HEK293 (cell line): ENCODE data around the gene SATL1.

ENCODE experiments used
- CTCF ChIA-PET: fragments of 350-600 bp; formaldehyde crosslinking; extraction: SDS; loops from one replicate; lab custom pipeline; 2021; ENCODE audit warnings: antibody characterized with exemption; lab: Yijun Ruan, JAX
- POLR2A ChIA-PET: fragments of 300-600 bp; formaldehyde crosslinking; extraction: SDS; loops from one replicate; lab custom pipeline; 2020; ENCODE audit warnings: antibody characterized with exemption, inconsistent platforms; lab: Yijun Ruan, JAX
- H3K27ac ChIP-seq: fragments of 200-500 bp; sonication (Bioruptor generic); 2 replicates; pipeline ENCODE4 v1.5.1; 2014; ENCODE audit warnings: low read depth, low read length, control low read depth, inconsistent platforms; ENCODE audit errors: extremely low read depth
- H3K36me3 ChIP-seq, 2 experiments: fragments of 200-500 bp in 1 of 2; sonication (Bioruptor generic) in 1 of 2; 1 replicate in 1 of 2; 2 replicates in 1 of 2; pipeline ENCODE4 v1.5.1; 2014 to 2017; ENCODE audit warnings: inconsistent platforms in 2 of 2, low read length in 2 of 2; ENCODE audit not compliant: control insufficient read depth in 2 of 2, insufficient read depth in 1 of 2
- H3K4me1 ChIP-seq: fragments of 200-500 bp; sonication (Bioruptor generic); 2 replicates; pipeline ENCODE4 v1.5.1; 2014; ENCODE audit warnings: mild to moderate bottlenecking, low read length, inconsistent platforms; ENCODE audit not compliant: control insufficient read depth, insufficient read depth
- H3K4me3 ChIP-seq: 2 replicates; pipeline ENCODE4 v1.5.1; 2011; ENCODE audit warnings: low read depth, mild to moderate bottlenecking, control low read depth, low read length, moderate library complexity
- H3K9me3 ChIP-seq: fragments of 200-500 bp; sonication (Bioruptor generic); 2 replicates; pipeline ENCODE4 v1.5.1; 2014; ENCODE audit warnings: low read depth, low read length, inconsistent platforms; ENCODE audit not compliant: control insufficient read depth, insufficient read depth
- AEBP2 ChIP-seq: fragments of 450-650 bp; formaldehyde crosslinking; IDR thresholded peaks from 2 replicates; pipeline ENCODE4 v1.5.1; 2016; ENCODE audit warnings: missing biosample characterization, missing genetic modification characterization, borderline replicate concordance
- BCL11B ChIP-seq: fragments of 450-650 bp; formaldehyde crosslinking; IDR thresholded peaks from 2 replicates; pipeline ENCODE4 v1.5.1; 2016; ENCODE audit warnings: low read depth, missing biosample characterization, missing genetic modification characterization
- BCL6B ChIP-seq: fragments of 450-650 bp; formaldehyde crosslinking; IDR thresholded peaks from 2 replicates; pipeline ENCODE4 v1.5.1; 2017; ENCODE audit warnings: missing biosample characterization, missing genetic modification characterization
- HOXD13 ChIP-seq: sonication (generic); formaldehyde crosslinking; IDR thresholded peaks from 2 replicates; pipeline ENCODE4 v1.8.0; 2022; ENCODE audit warnings: missing genetic modification reagents, borderline replicate concordance
- PATZ1 ChIP-seq: fragments of 450-650 bp; formaldehyde crosslinking; IDR thresholded peaks from 2 replicates; pipeline ENCODE4 v1.5.1; 2016; ENCODE audit warnings: missing biosample characterization, missing genetic modification characterization
- PRDM6 ChIP-seq: fragments of 450-650 bp; formaldehyde crosslinking; IDR thresholded peaks from 2 replicates; pipeline ENCODE4 v1.5.1; 2017; ENCODE audit warnings: missing biosample characterization, missing genetic modification characterization
- REST ChIP-seq: fragments of 450-650 bp; formaldehyde crosslinking; IDR thresholded peaks from 2 replicates; pipeline ENCODE4 v1.5.1; 2016; ENCODE audit warnings: missing biosample characterization, missing genetic modification characterization
- TCF7L2 ChIP-seq: IDR thresholded peaks from 2 replicates; pipeline ENCODE4 v1.6.1; 2011; ENCODE audit warnings: low read depth, mild to moderate bottlenecking, inconsistent platforms, low read length, moderate library complexity, borderline replicate concordance
- ZNF155 ChIP-seq: fragments of 450-650 bp; formaldehyde crosslinking; IDR thresholded peaks from 2 replicates; pipeline ENCODE4 v1.5.1; 2016; ENCODE audit warnings: missing biosample characterization, missing genetic modification characterization
- ZNF26 ChIP-seq: fragments of 450-650 bp; formaldehyde crosslinking; IDR thresholded peaks from 2 replicates; pipeline ENCODE4 v1.5.1; 2016; ENCODE audit warnings: missing biosample characterization, missing genetic modification characterization
- ZNF280C ChIP-seq: fragments of 450-650 bp; formaldehyde crosslinking; IDR thresholded peaks from 2 replicates; pipeline ENCODE4 v1.5.1; 2016; ENCODE audit warnings: missing biosample characterization, missing genetic modification characterization
- ZNF362 ChIP-seq: fragments of 450-650 bp; formaldehyde crosslinking; IDR thresholded peaks from 2 replicates; pipeline ENCODE4 v1.5.1; 2016; ENCODE audit warnings: missing biosample characterization, missing genetic modification characterization
- ZNF391 ChIP-seq: fragments of 450-650 bp; formaldehyde crosslinking; IDR thresholded peaks from 2 replicates; pipeline ENCODE4 v1.5.1; 2016; ENCODE audit warnings: low read depth, missing biosample characterization, missing genetic modification characterization, borderline replicate concordance
- ZNF404 ChIP-seq: fragments of 450-650 bp; formaldehyde crosslinking; IDR thresholded peaks from 2 replicates; pipeline ENCODE4 v1.5.1; 2017; ENCODE audit warnings: missing biosample characterization, missing genetic modification characterization
- ZNF488 ChIP-seq: fragments of 450-650 bp; formaldehyde crosslinking; IDR thresholded peaks from 2 replicates; pipeline ENCODE4 v1.5.1; 2016; ENCODE audit warnings: missing biosample characterization, missing genetic modification characterization
- ZSCAN30 ChIP-seq: fragments of 450-650 bp; IDR thresholded peaks from 2 replicates; pipeline ENCODE4 v1.5.1; 2018; ENCODE audit warnings: missing biosample characterization, mild to moderate bottlenecking, missing genetic modification characterization, moderate library complexity
- ZSCAN5A ChIP-seq: fragments of 450-650 bp; formaldehyde crosslinking; IDR thresholded peaks from 2 replicates; pipeline ENCODE4 v1.5.1; 2016; ENCODE audit warnings: missing biosample characterization, missing genetic modification characterization

The SATL1 gene

GRCh38 chrX:85243761-85244449 lies at the start of gene SATL1, which contains the start of gene ZNF711:
TSS of gene SATL1 (minus strand) at chrX:85243779. CDS start at chrX:85108968, 134,811 bp downstream.
TSS of gene ZNF711 (plus strand) at chrX:85243991. CDS start at chrX:85247573, 3,582 bp downstream.
- peaks cover 8 to 35% of the 10 kb centered on the region in 2 experiments; a peak in 2 of 3 replicates for H3K36me3 ChIP-seq
- H3K27ac ChIP-seq = peak within 1 kb of the TSS; percentile 97
- no peaks in the 10 kb centered on the region; the same call in 1 of the 2 replicates for H3K9me3 ChIP-seq
- peak within 1 kb of the TSS; percentile 56 for H3K4me3 ChIP-seq
- CTCF ChIA-PET = interaction anchor here (0.7 kb wide), 1 partner anchor 11 kb away, joined by 3 read pairs; no protein-coding TSS in a partner anchor
- peaks cover 2% of the 10 kb centered on the region; the same call in 1 of the 2 replicates for H3K4me1 ChIP-seq
- POLR2A ChIA-PET = interaction anchor here (0.7 kb wide), 1 partner anchor 135 kb away, joined by 3 read pairs; no protein-coding TSS in a partner anchor
- TF ChIP-seq PRDM6 (tag by site-specific recombination) (no peak), REST (tag by site-specific recombination) (no peak), ZNF362 (tag by site-specific recombination) (no peak), ZSCAN30 (tag by site-specific recombination) (no peak), ZNF488 (no peak), ZNF404 (no peak), ZNF26 (no peak), PATZ1 (tag by site-specific recombination) (peak; percentile 94), ZNF391 (no peak), AEBP2 (tag by site-specific recombination) (no peak), ZNF280C (tag by site-specific recombination) (no peak), BCL6B (tag by site-specific recombination) (no peak), ZSCAN5A (tag by site-specific recombination) (no peak), HOXD13 (CRISPR knock-in tag) (no peak), TCF7L2 (no peak), ZNF155 (tag by site-specific recombination) (no peak), BCL11B (no peak)
